GM23248 (cell line): ENCODE data around the gene ZNF772.

Source experiments
- EZH2 ChIP-seq: fragments of 200-600 bp; sonication (generic); IDR thresholded peaks from 2 replicates; pipeline ENCODE4 v1.6.1; 2018; ENCODE audit warnings: antibody characterized with exemption, mild to moderate bottlenecking; ENCODE audit not compliant: insufficient read depth, poor library complexity, severe bottlenecking
- EZH2phosphoT487 ChIP-seq: fragments of 200-600 bp; sonication (generic); IDR thresholded peaks from 2 replicates; pipeline ENCODE4 v1.6.1; 2018; ENCODE audit warnings: antibody characterized with exemption, moderate library complexity, mild to moderate bottlenecking, low read depth; ENCODE audit not compliant: insufficient read depth

- TF ChIP-seq EZH2 (no peak), EZH2phosphoT487 (no peak)
These were observed 37.9 kb upstream of the ZNF772 start for GRCh38 chr19:57515255-57515654.
